ENCODE data around the gene HSPA4L.

- TF ChIP-seq EZH2 (IDR thresholded peaks at IDR 0.05; ENCODE audit: low read length, unreplicated experiment) (no peak), EZH2phosphoT487 (IDR thresholded peaks at IDR 0.05; ENCODE audit: borderline replicate concordance, low read length) (no peak)
- TF ChIP-seq, protein P1, sequence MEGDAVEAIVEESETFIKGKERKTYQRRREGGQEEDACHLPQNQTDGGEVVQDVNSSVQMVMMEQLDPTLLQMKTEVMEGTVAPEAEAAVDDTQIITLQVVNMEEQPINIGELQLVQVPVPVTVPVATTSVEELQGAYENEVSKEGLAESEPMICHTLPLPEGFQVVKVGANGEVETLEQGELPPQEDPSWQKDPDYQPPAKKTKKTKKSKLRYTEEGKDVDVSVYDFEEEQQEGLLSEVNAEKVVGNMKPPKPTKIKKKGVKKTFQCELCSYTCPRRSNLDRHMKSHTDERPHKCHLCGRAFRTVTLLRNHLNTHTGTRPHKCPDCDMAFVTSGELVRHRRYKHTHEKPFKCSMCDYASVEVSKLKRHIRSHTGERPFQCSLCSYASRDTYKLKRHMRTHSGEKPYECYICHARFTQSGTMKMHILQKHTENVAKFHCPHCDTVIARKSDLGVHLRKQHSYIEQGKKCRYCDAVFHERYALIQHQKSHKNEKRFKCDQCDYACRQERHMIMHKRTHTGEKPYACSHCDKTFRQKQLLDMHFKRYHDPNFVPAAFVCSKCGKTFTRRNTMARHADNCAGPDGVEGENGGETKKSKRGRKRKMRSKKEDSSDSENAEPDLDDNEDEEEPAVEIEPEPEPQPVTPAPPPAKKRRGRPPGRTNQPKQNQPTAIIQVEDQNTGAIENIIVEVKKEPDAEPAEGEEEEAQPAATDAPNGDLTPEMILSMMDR (conservative IDR thresholded peaks at IDR 0.05; ENCODE audit: low read depth, low read length), result no peak
Observed at GRCh38 chr4:127870281-127870680, 88.2 kb downstream of the HSPA4L start.

Data from PC-3 (cell line).